ENCODE results near the gene FANCB.

FANCB gene

GRCh38 chrX:14832586-14832985 is 40.3 kb downstream of the FANCB start:
- DNase-seq (ENCODE audit: low spot score) = no peak

GRCh38 chrX:14832151-14832550 is 40.7 kb downstream of the FANCB start:
- no peak for DNase-seq (ENCODE audit: low spot score)

GRCh38 chrX:14829643-14830042 is 43.2 kb downstream of the FANCB start:
- no peak for DNase-seq (ENCODE audit: low spot score)

GRCh38 chrX:14826319-14826718 is 46.5 kb downstream of the FANCB start:
- DNase-seq (ENCODE audit: low spot score) = no peak

DNA sequence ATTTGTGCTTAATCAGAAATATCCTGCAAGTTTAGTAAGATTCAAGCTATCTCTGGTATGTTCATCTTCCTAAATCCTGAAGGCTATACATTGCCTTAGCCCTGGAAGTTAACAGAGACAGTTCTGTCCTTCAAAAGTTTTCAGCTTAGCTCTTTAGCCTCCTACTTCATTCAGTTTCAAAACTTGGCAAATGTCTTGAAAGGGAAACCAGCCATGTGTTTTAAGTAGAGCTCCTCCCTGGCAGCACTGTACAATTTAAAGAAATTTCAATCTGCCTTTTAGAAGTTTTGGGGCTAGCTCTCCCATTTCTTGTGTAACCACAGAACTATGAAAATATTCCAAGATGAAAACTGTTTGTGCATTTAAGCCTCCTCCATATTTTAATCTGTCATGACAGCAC is 47.0 kb downstream of the FANCB start:
- no peak for DNase-seq (ENCODE audit: low spot score)

GRCh38 chrX:14819769-14820168 is 53.1 kb downstream of the FANCB start:
- no peak for DNase-seq (ENCODE audit: low spot score)

GRCh38 chrX:14817571-14817970 is 55.3 kb downstream of the FANCB start:
- no peak for DNase-seq (ENCODE audit: low spot score)

GRCh38 chrX:14802943-14803710 is 69.7 kb downstream of the FANCB start:
- DNase-seq (ENCODE audit: low spot score) = no peak

- no peak for DNase-seq (ENCODE audit: low spot score)
Observed at GRCh38 chrX:14801136-14801535, 71.7 kb downstream of the FANCB start.

DNA sequence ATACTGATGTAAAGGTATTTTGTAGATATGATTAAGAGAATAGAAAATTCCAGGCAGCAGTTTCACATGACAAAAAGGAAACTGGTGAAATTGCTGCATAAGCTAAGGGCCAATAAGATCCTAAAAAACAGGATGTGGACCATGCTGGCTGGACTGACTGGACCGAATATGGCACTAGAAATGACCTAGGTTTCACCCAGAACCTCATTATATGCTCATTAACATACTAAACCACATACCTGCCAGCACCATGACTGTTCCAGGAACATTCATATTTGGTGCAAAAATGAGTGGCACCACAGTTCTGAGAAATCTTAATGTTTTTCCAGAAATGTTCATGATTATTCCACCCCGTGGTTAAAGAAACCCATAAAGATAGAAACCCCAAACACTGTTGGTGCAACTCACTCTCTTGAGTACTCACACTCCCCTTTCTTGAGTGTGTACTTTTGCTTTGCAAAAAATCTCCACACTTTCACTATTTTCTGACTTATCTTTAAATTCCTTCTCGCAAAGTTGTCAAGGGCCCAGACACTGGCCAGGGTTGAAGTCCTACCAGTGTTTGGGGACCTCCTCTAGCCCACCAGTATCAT is 74.0 kb downstream of the FANCB start:
- DNase-seq (ENCODE audit: low spot score) = no peak
